ENCODE data around the gene USP9X.
A peak's percentile ranks its signal among the peaks of the same experiment; 100 is the strongest.

USP9X gene

DNA sequence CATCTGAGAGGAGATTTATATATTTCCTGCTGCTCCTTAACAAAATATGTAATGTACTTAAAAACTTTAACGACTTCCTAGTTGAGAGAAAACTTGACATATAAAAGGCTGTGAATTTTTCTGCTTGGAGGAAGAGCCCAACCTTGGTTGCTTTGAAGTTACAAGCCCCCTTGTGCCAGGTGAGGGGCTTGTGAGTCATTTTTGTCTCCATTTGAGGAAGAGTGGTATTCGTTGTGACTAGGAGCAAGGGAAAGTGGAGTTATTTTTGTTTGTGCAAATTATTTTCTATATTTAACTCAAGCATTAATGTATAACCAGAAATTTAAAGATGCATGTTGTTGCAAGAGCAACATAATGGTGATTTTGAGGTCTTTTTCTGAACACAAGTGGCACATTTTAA is 149.7 kb downstream of the USP9X start:
- DNase-seq (ENCODE audit: insufficient read length) (no peak), FAIRE-seq (peak; percentile 62)
- no peak for TF ChIP-seq POLR2AphosphoS5 (IDR thresholded peaks at IDR 0.05; ENCODE audit: low read depth, low read length)
- TF ChIP-seq POLR2A (IDR thresholded peaks at IDR 0.05; ENCODE audit: low read depth, low read length) = no peak
- no peak for TF ChIP-seq TAF1 (IDR thresholded peaks at IDR 0.05; ENCODE audit: borderline replicate concordance, low read depth, low read length)

DNA sequence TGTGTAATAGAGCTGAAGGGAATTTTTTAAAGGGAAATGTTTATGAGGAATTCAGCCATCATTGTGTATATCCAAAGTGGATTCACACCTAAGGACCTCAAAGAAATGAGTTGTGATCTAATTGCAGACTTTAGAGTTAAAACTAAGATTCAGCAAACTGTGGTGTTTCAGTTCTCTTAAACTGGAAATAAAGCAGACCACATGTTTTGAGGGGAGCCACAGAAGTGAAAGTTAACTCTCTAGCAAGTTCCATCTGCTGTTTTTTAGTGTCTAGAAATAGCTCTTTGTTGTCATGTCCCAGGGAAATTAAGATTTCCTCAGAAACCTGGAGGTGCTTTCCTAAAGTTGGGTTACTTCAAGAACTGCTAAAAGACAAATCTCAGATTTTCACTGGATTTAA is 151.4 kb downstream of the USP9X start:
- no peak for TF ChIP-seq TAF1 (IDR thresholded peaks at IDR 0.05; ENCODE audit: borderline replicate concordance, low read depth, low read length)
- no peak for TF ChIP-seq POLR2A (IDR thresholded peaks at IDR 0.05; ENCODE audit: low read depth, low read length)
- TF ChIP-seq POLR2AphosphoS5 (IDR thresholded peaks at IDR 0.05; ENCODE audit: low read depth, low read length) = no peak
- DNase-seq (ENCODE audit: insufficient read length) = no peak
- FAIRE-seq = peak; percentile 21

DNA sequence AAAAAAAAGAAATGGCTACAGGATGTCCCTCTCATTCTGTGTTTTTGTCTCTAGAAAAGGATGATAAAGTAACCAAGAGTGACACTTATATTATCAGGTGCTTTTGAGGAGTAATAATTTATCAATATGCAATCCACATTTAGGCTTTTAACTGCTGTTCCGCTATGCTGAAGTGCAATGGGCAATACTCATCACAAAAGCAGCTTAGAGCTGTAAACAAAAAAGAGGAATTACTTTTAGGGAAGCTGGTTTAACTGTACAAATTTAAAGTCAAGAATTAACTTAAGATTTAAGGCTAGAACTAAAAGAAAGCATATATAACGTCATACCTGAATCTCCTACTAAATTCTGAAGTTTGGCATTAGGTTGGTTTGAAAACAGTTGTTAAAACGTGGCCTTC is 155.3 kb downstream of the USP9X start:
- DNase-seq (ENCODE audit: insufficient read length) (no peak), FAIRE-seq (no peak)
- TF ChIP-seq POLR2AphosphoS5 (IDR thresholded peaks at IDR 0.05; ENCODE audit: low read depth, low read length) = no peak
- no peak for TF ChIP-seq TAF1 (IDR thresholded peaks at IDR 0.05; ENCODE audit: borderline replicate concordance, low read depth, low read length)
- no peak for TF ChIP-seq POLR2A (IDR thresholded peaks at IDR 0.05; ENCODE audit: low read depth, low read length)

DNA sequence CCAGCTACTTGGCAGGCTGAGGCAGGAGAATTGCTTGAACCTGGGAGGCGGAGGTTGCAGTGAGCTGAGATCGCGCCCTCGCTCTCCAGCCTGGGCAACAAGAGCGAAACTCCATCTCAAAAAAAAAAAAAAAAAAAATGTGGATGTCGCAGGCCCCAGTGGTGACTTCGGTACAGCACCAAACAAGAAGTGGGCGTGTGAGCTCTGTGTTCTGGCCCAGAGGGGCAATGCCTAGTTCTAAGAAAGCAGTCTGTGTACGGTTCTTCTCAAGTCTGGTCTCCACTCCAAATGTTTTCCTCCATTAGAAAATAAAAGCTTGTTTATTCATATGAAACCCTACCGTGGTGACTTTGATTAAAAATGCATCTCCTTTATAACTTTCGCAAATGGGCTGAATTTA is 156.7 kb downstream of the USP9X start:
- FAIRE-seq (no peak), DNase-seq (ENCODE audit: insufficient read length) (no peak)
- TF ChIP-seq POLR2A (IDR thresholded peaks at IDR 0.05; ENCODE audit: low read depth, low read length) = no peak
- TF ChIP-seq POLR2AphosphoS5 (IDR thresholded peaks at IDR 0.05; ENCODE audit: low read depth, low read length) = no peak
- TF ChIP-seq TAF1 (IDR thresholded peaks at IDR 0.05; ENCODE audit: borderline replicate concordance, low read depth, low read length) = no peak

DNA sequence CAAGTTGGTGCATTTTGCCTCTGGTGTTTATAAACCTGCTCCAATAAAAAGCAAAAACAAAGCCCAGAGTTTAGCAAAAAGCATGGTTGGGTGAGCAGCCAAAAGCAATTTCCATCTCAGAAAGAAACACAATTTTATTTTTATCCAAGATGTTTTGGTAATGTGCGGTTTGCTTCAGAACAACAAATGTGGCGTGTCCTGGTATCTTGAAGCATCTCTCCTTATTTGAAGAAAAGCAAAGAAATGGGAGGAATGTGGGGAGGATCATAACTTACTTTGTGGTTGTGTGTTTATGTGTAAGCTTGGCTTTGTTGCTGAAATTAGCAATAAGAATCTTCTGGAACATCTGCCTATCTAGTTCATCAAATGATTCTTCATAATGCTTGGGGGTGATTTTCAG is 160.4 kb downstream of the USP9X start:
- DNase-seq (ENCODE audit: insufficient read length) = no peak
- TF ChIP-seq TAF1 (IDR thresholded peaks at IDR 0.05; ENCODE audit: borderline replicate concordance, low read depth, low read length) (no peak), POLR2AphosphoS5 (IDR thresholded peaks at IDR 0.05; ENCODE audit: low read depth, low read length) (no peak)
- peak; percentile 51 for FAIRE-seq

DNA sequence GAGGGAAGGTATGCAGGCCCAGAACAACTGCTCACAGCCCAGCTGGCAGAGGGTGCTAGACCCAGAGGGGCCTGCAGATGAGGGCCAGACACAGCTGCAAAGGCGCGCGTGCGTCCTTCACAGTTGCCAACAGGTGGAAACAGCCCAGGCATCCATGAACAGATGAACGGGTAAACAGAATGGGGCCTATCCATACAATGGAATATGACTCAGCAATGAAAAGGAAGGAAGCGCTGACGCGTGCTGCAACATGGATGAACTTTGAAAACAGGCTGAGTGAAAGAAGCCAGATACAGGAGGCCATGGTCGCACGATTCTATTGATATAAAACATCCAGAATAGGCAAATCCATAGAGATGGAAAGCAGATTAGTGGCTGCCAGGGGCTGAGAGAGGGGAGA is 165.6 kb downstream of the USP9X start:
- TF ChIP-seq TAF1 (IDR thresholded peaks at IDR 0.05; ENCODE audit: borderline replicate concordance, low read depth, low read length) (no peak), POLR2A (IDR thresholded peaks at IDR 0.05; ENCODE audit: low read depth, low read length) (no peak), POLR2AphosphoS5 (IDR thresholded peaks at IDR 0.05; ENCODE audit: low read depth, low read length) (no peak)
- DNase-seq (ENCODE audit: insufficient read length) (no peak), FAIRE-seq (no peak)

DNA sequence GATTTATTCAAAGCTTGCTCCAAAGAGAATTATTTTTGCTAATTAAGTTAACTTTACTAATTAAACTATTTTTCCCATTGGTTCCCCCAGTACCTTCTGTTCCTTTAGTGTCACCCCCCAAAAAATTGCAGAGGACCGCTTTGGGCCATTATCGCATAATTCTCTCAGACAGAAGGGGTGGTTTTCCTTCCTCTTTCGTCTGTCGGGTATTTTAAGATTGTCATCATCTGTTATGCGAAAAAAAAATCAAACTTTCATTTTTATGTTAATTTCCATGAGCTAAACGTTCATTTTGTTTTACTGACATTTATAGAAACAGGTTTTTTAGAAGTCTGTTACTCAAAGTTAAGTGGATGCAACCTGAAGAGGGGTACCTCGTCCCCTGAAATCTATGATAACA is 172.6 kb downstream of the USP9X start:
- TF ChIP-seq POLR2A (IDR thresholded peaks at IDR 0.05; ENCODE audit: low read depth, low read length) = no peak
- no peak for TF ChIP-seq POLR2AphosphoS5 (IDR thresholded peaks at IDR 0.05; ENCODE audit: low read depth, low read length)
- no peak for TF ChIP-seq TAF1 (IDR thresholded peaks at IDR 0.05; ENCODE audit: borderline replicate concordance, low read depth, low read length)
- FAIRE-seq (no peak), DNase-seq (ENCODE audit: insufficient read length) (no peak)

DNA sequence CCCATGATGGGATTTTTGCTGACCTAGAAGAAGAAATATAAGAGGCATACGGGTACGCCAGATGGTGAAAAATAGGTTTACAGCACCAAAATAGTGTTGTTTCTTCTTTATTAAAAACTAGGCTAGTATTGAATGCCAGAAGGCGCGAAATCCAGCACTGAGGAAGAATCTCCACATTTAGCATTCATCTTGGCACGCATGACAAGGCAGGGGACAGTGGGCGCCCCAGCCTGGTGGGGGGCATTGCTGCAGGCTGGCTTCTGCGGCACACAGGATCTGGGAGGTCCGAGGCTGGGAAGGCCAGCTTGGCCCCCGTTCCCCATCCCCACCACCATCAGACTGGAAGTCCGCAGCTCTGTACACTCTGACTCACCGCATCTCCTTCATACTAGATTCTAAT is 173.0 kb downstream of the USP9X start:
- TF ChIP-seq POLR2AphosphoS5 (IDR thresholded peaks at IDR 0.05; ENCODE audit: low read depth, low read length) (no peak), POLR2A (IDR thresholded peaks at IDR 0.05; ENCODE audit: low read depth, low read length) (no peak), TAF1 (IDR thresholded peaks at IDR 0.05; ENCODE audit: borderline replicate concordance, low read depth, low read length) (no peak)
- DNase-seq (ENCODE audit: insufficient read length) (no peak), FAIRE-seq (no peak)

DNA sequence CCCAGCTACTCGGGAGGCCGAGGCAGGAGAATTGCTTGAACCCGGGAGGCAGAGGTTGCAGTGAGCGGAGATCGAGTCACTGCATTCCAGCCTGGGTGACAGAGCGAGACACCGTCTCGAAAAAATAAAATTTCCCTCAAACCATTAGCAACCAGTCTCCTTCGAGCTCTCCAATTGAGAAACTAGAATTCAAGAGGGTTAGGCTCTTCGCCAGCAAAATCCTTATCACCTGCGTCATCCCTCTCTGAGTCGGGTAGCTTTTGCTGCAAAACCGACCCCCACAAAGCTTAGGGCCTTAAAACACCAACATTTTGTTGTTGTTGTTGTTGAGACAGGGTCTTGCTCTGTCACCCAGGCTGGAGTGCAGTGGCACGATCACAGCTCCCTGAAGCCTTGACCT is 173.6 kb downstream of the USP9X start:
- no peak for DNase-seq (ENCODE audit: insufficient read length)
- FAIRE-seq = no peak

DNA sequence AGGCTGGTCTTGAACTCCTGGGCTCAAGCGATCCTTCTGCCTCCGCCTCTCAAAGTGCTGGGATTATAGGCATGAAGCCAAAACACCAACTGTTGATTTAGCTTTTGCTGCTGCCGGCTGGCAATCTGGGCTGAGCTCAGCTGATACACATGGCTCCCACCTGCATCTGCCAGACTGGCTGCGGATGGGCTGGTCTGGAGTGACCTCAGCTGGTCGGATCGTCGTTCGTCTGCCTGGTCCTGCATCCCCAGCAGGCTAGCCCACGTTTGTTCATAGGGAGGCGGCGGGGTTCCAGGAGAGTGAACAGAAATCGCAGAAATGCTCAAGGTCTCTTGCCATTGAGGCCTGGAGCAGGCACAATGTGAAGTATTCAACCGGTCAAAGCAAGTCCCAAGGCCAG is 174.3 kb downstream of the USP9X start:
- no peak for FAIRE-seq
- TF ChIP-seq POLR2AphosphoS5 (IDR thresholded peaks at IDR 0.05; ENCODE audit: low read depth, low read length) = no peak
- no peak for TF ChIP-seq POLR2A (IDR thresholded peaks at IDR 0.05; ENCODE audit: low read depth, low read length)
- TF ChIP-seq TAF1 (IDR thresholded peaks at IDR 0.05; ENCODE audit: borderline replicate concordance, low read depth, low read length) = no peak
- DNase-seq (ENCODE audit: insufficient read length) = no peak

More for the DNA sequence above, 173.6 kb downstream of the USP9X start:
- TF ChIP-seq POLR2AphosphoS5 (IDR thresholded peaks at IDR 0.05; ENCODE audit: low read depth, low read length) (no peak), TAF1 (IDR thresholded peaks at IDR 0.05; ENCODE audit: borderline replicate concordance, low read depth, low read length) (no peak), POLR2A (IDR thresholded peaks at IDR 0.05; ENCODE audit: low read depth, low read length) (no peak)

DNA sequence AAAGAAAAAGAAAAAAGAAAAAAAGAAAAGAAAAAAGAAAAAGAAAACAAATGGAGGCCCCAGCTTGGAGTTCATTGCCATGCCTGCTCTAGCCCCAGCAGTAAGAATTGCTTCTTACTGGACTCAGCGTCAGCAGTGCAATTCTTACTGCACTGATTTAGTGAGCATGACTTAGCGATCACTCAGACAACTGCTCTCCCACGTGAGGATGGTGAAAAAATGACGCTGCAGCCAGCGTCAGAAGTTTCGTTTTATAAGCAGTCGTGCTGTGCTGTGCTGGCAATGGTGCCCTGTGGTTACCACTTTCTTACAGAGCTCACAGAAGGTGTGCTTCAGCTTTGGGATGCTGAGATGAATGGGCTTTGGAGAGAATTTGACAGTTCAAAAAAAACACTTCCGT is 180.4 kb downstream of the USP9X start:
- FAIRE-seq = no peak
- TF ChIP-seq POLR2A (IDR thresholded peaks at IDR 0.05; ENCODE audit: low read depth, low read length) = no peak
- TF ChIP-seq TAF1 (IDR thresholded peaks at IDR 0.05; ENCODE audit: borderline replicate concordance, low read depth, low read length) = no peak
- no peak for TF ChIP-seq POLR2AphosphoS5 (IDR thresholded peaks at IDR 0.05; ENCODE audit: low read depth, low read length)
- no peak for DNase-seq (ENCODE audit: insufficient read length)

DNA sequence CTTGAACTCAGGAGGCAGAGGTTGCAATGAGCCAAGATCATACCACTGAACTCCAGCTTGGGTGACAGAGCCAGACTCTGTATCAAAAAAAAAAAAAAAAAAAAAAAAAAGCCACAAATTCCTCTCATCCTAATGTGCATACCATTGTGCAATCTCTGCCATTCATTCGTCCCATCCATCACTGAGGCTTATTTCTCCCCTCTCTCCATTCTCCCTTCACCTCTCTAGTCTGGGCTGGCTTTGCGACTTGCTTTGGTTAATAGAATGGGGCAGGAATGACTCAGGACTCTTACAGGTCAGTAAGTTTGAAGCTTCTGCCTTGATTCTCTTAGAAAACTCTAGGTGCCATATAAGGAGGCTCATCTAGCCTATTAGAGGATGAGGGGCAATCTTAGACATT is 188.4 kb downstream of the USP9X start:
- no peak for FAIRE-seq
- TF ChIP-seq POLR2AphosphoS5 (IDR thresholded peaks at IDR 0.05; ENCODE audit: low read depth, low read length) (no peak), TAF1 (IDR thresholded peaks at IDR 0.05; ENCODE audit: borderline replicate concordance, low read depth, low read length) (no peak), POLR2A (IDR thresholded peaks at IDR 0.05; ENCODE audit: low read depth, low read length) (no peak)
- DNase-seq (ENCODE audit: insufficient read length) = no peak

Measured in GM12892 (cell line).